K562 (cell line): ENCODE measurements around the gene ZDHHC24. TPM values are rescaled to one million over a fixed set of nuclear protein-coding genes. Genes with fewer than 3 reads are reported as not detected.

Source experiments
- BRCA1 ChIP-seq, 2 experiments: fragments of 450-650 bp in 1 of 2; sonication (generic) in 1 of 2; formaldehyde crosslinking in 1 of 2; IDR thresholded peaks; 2 replicates each; pipeline versions ENCODE4 v1.5.0 to v1.6.1; 2017 to 2020; ENCODE audit warnings: mild to moderate bottlenecking in 1 of 2, missing genetic modification reagents in 1 of 2
- BRD4 ChIP-seq: fragments of 200-600 bp; sonication (generic); IDR thresholded peaks from 2 replicates; pipeline ENCODE4 v1.6.1; 2017; ENCODE audit warnings: inconsistent platforms
- CBX8 ChIP-seq: fragments of 200-600 bp; sonication (generic); IDR thresholded peaks from 2 replicates; pipeline ENCODE4 v1.6.1; 2012; ENCODE audit warnings: borderline replicate concordance, mixed run types, low read depth, mild to moderate bottlenecking, moderate library complexity, mixed read lengths, low read length, control low read depth, inconsistent platforms; ENCODE audit not compliant: poor library complexity, severe bottlenecking; ENCODE audit errors: extremely low read depth
- ELK1 ChIP-seq: sonication (generic); formaldehyde crosslinking; IDR thresholded peaks from 2 replicates; pipeline ENCODE4 v1.8.1; 2022; ENCODE audit warnings: missing genetic modification reagents
- ETS1 ChIP-seq: conservative IDR thresholded peaks from 2 replicates; pipeline ENCODE4 v1.6.1; 2011; ENCODE audit warnings: low read depth, mild to moderate bottlenecking, low read length; ENCODE audit not compliant: control insufficient read depth
- FOXJ2 ChIP-seq: fragments of 200-800 bp; sonication (Bioruptor generic); IDR thresholded peaks from 2 replicates; pipeline ENCODE4 v1.6.1; 2016; ENCODE audit warnings: missing genetic modification characterization, missing compliant biosample characterization
- FOXJ3 ChIP-seq: sonication (generic); formaldehyde crosslinking; IDR thresholded peaks from 2 replicates; pipeline ENCODE4 v1.4.0; 2020; ENCODE audit warnings: mild to moderate bottlenecking, missing genetic modification reagents
- HINFP ChIP-seq: fragments of 450-650 bp; conservative IDR thresholded peaks from 2 replicates; pipeline ENCODE4 v1.6.1; 2016; ENCODE audit warnings: missing genetic modification characterization, low read depth, mild to moderate bottlenecking, control low read depth, missing compliant biosample characterization
- HMG20A ChIP-seq: fragments of 450-650 bp; formaldehyde crosslinking; conservative IDR thresholded peaks from 2 replicates; pipeline ENCODE4 v1.4.0; 2020; ENCODE audit warnings: mild to moderate bottlenecking, mixed read lengths
- LCOR ChIP-seq: sonication (generic); formaldehyde crosslinking; IDR thresholded peaks from 2 replicates; pipeline ENCODE4 v1.8.0; 2022; ENCODE audit warnings: mild to moderate bottlenecking, missing genetic modification reagents
- MAFG ChIP-seq: fragments of 450-650 bp; conservative IDR thresholded peaks from 2 replicates; pipeline ENCODE4 v1.6.1; 2016; ENCODE audit warnings: missing genetic modification characterization, missing compliant biosample characterization
- MNT ChIP-seq, 2 experiments: fragments of 450-650 bp; conservative IDR thresholded peaks; 2 replicates each; pipeline ENCODE4 v1.6.1; 2017; ENCODE audit warnings: mild to moderate bottlenecking in 2 of 2, moderate library complexity in 2 of 2
- SAFB ChIP-seq: fragments of 200-400 bp; formaldehyde crosslinking; IDR thresholded peaks from 2 replicates; pipeline ENCODE4 v1.6.1; 2017; ENCODE audit warnings: low read depth, low read length, borderline replicate concordance
- SMARCA4 ChIP-seq: fragments of 450-650 bp; IDR thresholded peaks from 2 replicates; pipeline ENCODE4 v1.6.1; 2016
- SRSF3 ChIP-seq: fragments of 200-400 bp; formaldehyde crosslinking; IDR thresholded peaks from 2 replicates; pipeline ENCODE4 v1.6.1; 2016; ENCODE audit warnings: mild to moderate bottlenecking, low read length, moderate library complexity; ENCODE audit not compliant: insufficient read depth
- THRB ChIP-seq: fragments of 450-650 bp; formaldehyde crosslinking; conservative IDR thresholded peaks from 2 replicates; pipeline ENCODE4 v1.4.0; 2022; ENCODE audit warnings: mild to moderate bottlenecking, missing genetic modification characterization
- ZBTB2 ChIP-seq: fragments of 450-650 bp; IDR thresholded peaks from 2 replicates; pipeline ENCODE4 v1.6.1; 2016; ENCODE audit warnings: antibody characterized with exemption
- ZNF644 ChIP-seq: fragments of 200-800 bp; sonication (Bioruptor generic); IDR thresholded peaks from 2 replicates; pipeline ENCODE4 v1.6.1; 2016; ENCODE audit warnings: low read depth, missing genetic modification characterization, missing compliant biosample characterization
- polyA plus RNA-seq, 8 experiments: library from polyadenylated mRNA; depleted of rRNA in 4 of 8; stranded (reverse) in 5 of 8; unstranded in 3 of 8; fragments of >200 nt; fragmentation: Nextera tagmentation in 2 of 8; fragmentation: Illumina TruSeq in 1 of 8; extraction: Ambion mirVana in 2 of 8; extraction: Trizol in 1 of 8; gene quantifications; 2 replicates each; pipeline versions ENCODE4 v1.2.1 to v1.2.3, GENCODE V29; 2011 to 2014; ENCODE audit warnings: inconsistent platforms in 1 of 8, missing spikeins in 1 of 8
- total RNA-seq, 7 experiments: library from RNA; depleted of rRNA in 6 of 7; stranded (reverse); fragments of >200 nt in 6 of 7; fragmentation: Illumina TruSeq in 2 of 7; extraction: Trizol in 2 of 7; gene quantifications; 2 replicates each; pipeline versions ENCODE4 v1.2.1 to v1.2.3, GENCODE V29; 2011 to 2021; ENCODE audit warnings: low replicate concordance in 1 of 7

The ZDHHC24 gene
- total and polyA plus RNA-seq, 9 of the 15 experiments (the other 6 are each of a cell fraction or from before 2014, with no cell fraction given): 0.45 to 11.2 (median 2.7) TPM

GRCh38 chr11:66510271-66510989 lies 35.4 kb downstream of the ZDHHC24 start, which contains the start of gene BBS1 (continued):
- TF ChIP-seq ZBTB2: no peak
- no peak for TF ChIP-seq SRSF3
- TF ChIP-seq SMARCA4: no peak
- TF ChIP-seq FOXJ2: peak; percentile 83; the same call in 1 of the 2 replicates
- TF ChIP-seq FOXJ3: no peak
- no peak for TF ChIP-seq ELK1 (CRISPR knock-in tag)
- TF ChIP-seq HINFP: no peak
- no peak for TF ChIP-seq HMG20A (CRISPR knock-in tag)
- TF ChIP-seq ETS1: peak; percentile 73
- TF ChIP-seq ZNF644: no peak
- no peak for TF ChIP-seq CBX8
- TF ChIP-seq SAFB: no peak
- no peak for TF ChIP-seq THRB
- TF ChIP-seq LCOR: no peak
- peak in 1 of 2 experiments; percentile 74 for TF ChIP-seq MNT (conservative IDR thresholded peaks at IDR 0.05)
- TF ChIP-seq BRCA1 (IDR thresholded peaks at IDR 0.05): no peak
- no peak for TF ChIP-seq BRCA1 (CRISPR knock-in tag; IDR thresholded peaks at IDR 0.05)
- TF ChIP-seq MAFG (tag): no peak
- TF ChIP-seq BRD4: no peak
